ENCODE data around the gene CCNY.

DNA sequence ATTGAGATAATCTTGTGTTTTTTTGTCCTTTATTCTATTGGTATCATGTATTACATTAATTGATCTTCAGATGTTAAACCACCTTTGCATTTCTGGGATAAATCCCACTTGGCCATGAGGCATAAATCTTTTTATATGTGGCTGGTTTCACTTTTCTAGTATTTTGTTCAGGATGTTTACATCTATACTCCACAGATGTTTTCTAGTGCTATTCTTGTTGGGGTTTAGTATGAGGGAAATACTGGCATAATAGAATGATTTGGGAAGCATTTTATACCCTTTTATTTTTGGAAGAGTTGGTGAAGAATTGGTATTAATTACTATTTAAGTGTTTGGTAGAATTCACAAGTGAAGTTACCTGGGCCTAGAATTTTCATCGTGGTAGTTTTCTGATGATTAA is 41.8 kb upstream of the CCNY start:
- TF ChIP-seq, protein P1, sequence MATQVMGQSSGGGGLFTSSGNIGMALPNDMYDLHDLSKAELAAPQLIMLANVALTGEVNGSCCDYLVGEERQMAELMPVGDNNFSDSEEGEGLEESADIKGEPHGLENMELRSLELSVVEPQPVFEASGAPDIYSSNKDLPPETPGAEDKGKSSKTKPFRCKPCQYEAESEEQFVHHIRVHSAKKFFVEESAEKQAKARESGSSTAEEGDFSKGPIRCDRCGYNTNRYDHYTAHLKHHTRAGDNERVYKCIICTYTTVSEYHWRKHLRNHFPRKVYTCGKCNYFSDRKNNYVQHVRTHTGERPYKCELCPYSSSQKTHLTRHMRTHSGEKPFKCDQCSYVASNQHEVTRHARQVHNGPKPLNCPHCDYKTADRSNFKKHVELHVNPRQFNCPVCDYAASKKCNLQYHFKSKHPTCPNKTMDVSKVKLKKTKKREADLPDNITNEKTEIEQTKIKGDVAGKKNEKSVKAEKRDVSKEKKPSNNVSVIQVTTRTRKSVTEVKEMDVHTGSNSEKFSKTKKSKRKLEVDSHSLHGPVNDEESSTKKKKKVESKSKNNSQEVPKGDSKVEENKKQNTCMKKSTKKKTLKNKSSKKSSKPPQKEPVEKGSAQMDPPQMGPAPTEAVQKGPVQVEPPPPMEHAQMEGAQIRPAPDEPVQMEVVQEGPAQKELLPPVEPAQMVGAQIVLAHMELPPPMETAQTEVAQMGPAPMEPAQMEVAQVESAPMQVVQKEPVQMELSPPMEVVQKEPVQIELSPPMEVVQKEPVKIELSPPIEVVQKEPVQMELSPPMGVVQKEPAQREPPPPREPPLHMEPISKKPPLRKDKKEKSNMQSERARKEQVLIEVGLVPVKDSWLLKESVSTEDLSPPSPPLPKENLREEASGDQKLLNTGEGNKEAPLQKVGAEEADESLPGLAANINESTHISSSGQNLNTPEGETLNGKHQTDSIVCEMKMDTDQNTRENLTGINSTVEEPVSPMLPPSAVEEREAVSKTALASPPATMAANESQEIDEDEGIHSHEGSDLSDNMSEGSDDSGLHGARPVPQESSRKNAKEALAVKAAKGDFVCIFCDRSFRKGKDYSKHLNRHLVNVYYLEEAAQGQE (IDR thresholded peaks at IDR 0.05; ENCODE audit: insufficient read depth in 1 of 2, low read depth in 2 of 2, low read length in 2 of 2): no peak
- TF ChIP-seq POLR2AphosphoS5 (IDR thresholded peaks at IDR 0.05; ENCODE audit: low read depth, low read length): no peak
- no peak for TF ChIP-seq FOXP2 (optimal IDR thresholded peaks at IDR 0.05; ENCODE audit: borderline replicate concordance, extremely low read depth, extremely low read length, insufficient read depth)
- no peak for TF ChIP-seq TAF1 (IDR thresholded peaks at IDR 0.05; ENCODE audit: borderline replicate concordance, insufficient read depth, low read length)
- TF ChIP-seq SIN3A (IDR thresholded peaks at IDR 0.05; ENCODE audit: borderline replicate concordance, insufficient read depth, low read length): no peak
